HUDEP-2 (cell line): ENCODE results near the gene DNMT3B.

Experiments
- DNase-seq, 76 experiments: peaks; one replicate each; lab custom pipeline; 2025; ENCODE audit not compliant: unreplicated experiment in 76 of 76; lab: John Stamatoyannopoulos, UW

Gene DNMT3B

GRCh38 chr20:32820698-32821377, 58.7 kb downstream of the DNMT3B start:
- DNase-seq = no peak

GRCh38 chr20:32822225-32822624, 60.0 kb downstream of the DNMT3B start:
- DNase-seq = no peak

- peak in 3 of 76 experiments; percentile 7 to 18 (median 9) for DNase-seq
These were observed 60.9 kb downstream of the DNMT3B start for GRCh38 chr20:32823078-32823477.

GRCh38 chr20:32823737-32824588, 61.8 kb downstream of the DNMT3B start:
- DNase-seq = no peak

- no peak for DNase-seq
These were observed 66.0 kb downstream of the DNMT3B start for GRCh38 chr20:32828029-32828680.

GRCh38 chr20:32829311-32830005, 67.3 kb downstream of the DNMT3B start:
- no peak for DNase-seq

- no peak for DNase-seq
These were observed 68.3 kb downstream of the DNMT3B start for GRCh38 chr20:32830437-32830836.

GRCh38 chr20:32831982-32832381, 69.8 kb downstream of the DNMT3B start:
- no peak for DNase-seq

GRCh38 chr20:32832664-32833063, 70.5 kb downstream of the DNMT3B start:
- DNase-seq = no peak

- no peak for DNase-seq
These were observed 72.8 kb downstream of the DNMT3B start for GRCh38 chr20:32834972-32835371.

GRCh38 chr20:32837157-32837556, 75.0 kb downstream of the DNMT3B start:
- DNase-seq = no peak

- DNase-seq = no peak
These were observed 77.2 kb downstream of the DNMT3B start for GRCh38 chr20:32839227-32839981.

GRCh38 chr20:32839982-32840285, 77.7 kb downstream of the DNMT3B start:
- no peak for DNase-seq

GRCh38 chr20:32841174-32841573, 79.0 kb downstream of the DNMT3B start:
- no peak for DNase-seq

- no peak for DNase-seq
These were observed 79.4 kb downstream of the DNMT3B start for GRCh38 chr20:32841632-32842031.

- no peak for DNase-seq
These were observed 80.7 kb downstream of the DNMT3B start for GRCh38 chr20:32842688-32843524.

- DNase-seq = no peak
These were observed 83.6 kb downstream of the DNMT3B start for GRCh38 chr20:32845786-32846185.

- no peak for DNase-seq
These were observed 84.7 kb downstream of the DNMT3B start for GRCh38 chr20:32846852-32847251.

- DNase-seq = no peak
These were observed 85.8 kb downstream of the DNMT3B start for GRCh38 chr20:32847964-32848363.

GRCh38 chr20:32848846-32849245, 86.7 kb downstream of the DNMT3B start:
- DNase-seq = no peak
